HEK293 (cell line): ENCODE measurements around the gene LAMC3.

Source experiments
- WT1 ChIP-seq: fragments of 450-650 bp; formaldehyde crosslinking; IDR thresholded peaks from 2 replicates; pipeline ENCODE4 v1.5.1; 2016; ENCODE audit warnings: missing biosample characterization, missing genetic modification characterization
- ZNF76 ChIP-seq: fragments of 450-650 bp; formaldehyde crosslinking; IDR thresholded peaks from 2 replicates; pipeline ENCODE4; 2016; ENCODE audit warnings: low read depth, missing biosample characterization, missing genetic modification characterization, borderline replicate concordance
- TF ChIP-seq, protein P1 (sequence below): fragments of 450-650 bp; IDR thresholded peaks from 2 replicates; pipeline ENCODE4 v1.5.1; 2018; ENCODE audit warnings: missing biosample characterization, missing genetic modification characterization
- TF ChIP-seq, protein P2 (sequence below): sonication (generic); formaldehyde crosslinking; IDR thresholded peaks from 2 replicates; pipeline ENCODE4 v1.8.1; 2022; ENCODE audit warnings: mild to moderate bottlenecking, moderate library complexity, missing genetic modification reagents
- TF ChIP-seq, protein P3 (sequence below): fragments of 450-650 bp; formaldehyde crosslinking; IDR thresholded peaks from 2 replicates; pipeline ENCODE4 v1.5.1; 2016; ENCODE audit warnings: missing biosample characterization, missing genetic modification characterization

DNA sequence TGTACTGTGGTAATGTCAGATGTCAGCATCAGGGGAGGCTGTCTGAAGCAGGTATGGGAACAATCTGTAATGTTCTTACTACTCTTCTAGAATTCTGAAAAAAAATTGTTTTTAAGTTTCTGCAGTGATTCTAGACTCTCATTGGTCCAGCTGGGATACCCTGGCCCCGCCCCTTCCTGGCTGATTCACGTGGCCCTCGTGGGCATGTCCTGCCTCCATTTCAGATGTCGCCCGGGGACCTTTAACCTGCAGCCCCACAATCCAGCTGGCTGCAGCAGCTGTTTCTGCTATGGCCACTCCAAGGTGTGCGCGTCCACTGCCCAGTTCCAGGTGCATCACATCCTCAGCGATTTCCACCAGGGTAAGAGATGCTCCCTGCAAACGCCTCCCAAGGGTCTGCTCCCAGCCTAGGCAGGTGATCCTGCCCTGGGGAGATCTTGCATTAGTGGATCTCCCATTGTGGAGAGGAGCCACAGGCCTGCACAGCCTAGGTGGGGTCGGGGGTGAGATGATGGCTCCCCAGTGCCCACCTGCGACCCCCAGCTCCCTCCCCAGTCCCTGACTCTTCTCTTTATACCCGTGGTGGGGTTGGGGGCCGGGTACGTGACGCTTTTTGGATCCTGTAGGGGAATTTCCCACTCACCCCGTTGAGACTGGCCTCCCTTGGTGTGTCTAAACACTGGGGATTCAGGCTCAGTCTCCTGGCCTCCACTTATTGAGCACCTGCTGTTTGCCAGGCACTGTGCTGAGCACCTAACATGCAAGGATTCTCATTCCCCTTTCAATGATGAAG lies 36.5 kb downstream of the LAMC3 start:
- TF ChIP-seq ZNF76 (no peak), WT1 (no peak)
- TF ChIP-seq, protein P1, sequence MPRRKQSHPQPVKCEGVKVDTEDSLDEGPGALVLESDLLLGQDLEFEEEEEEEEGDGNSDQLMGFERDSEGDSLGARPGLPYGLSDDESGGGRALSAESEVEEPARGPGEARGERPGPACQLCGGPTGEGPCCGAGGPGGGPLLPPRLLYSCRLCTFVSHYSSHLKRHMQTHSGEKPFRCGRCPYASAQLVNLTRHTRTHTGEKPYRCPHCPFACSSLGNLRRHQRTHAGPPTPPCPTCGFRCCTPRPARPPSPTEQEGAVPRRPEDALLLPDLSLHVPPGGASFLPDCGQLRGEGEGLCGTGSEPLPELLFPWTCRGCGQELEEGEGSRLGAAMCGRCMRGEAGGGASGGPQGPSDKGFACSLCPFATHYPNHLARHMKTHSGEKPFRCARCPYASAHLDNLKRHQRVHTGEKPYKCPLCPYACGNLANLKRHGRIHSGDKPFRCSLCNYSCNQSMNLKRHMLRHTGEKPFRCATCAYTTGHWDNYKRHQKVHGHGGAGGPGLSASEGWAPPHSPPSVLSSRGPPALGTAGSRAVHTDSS: no peak
- TF ChIP-seq, protein P2, sequence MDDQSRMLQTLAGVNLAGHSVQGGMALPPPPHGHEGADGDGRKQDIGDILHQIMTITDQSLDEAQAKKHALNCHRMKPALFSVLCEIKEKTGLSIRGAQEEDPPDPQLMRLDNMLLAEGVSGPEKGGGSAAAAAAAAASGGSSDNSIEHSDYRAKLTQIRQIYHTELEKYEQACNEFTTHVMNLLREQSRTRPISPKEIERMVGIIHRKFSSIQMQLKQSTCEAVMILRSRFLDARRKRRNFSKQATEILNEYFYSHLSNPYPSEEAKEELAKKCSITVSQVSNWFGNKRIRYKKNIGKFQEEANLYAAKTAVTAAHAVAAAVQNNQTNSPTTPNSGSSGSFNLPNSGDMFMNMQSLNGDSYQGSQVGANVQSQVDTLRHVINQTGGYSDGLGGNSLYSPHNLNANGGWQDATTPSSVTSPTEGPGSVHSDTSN (CRISPR knock-in tag): no peak
- TF ChIP-seq, protein P3, sequence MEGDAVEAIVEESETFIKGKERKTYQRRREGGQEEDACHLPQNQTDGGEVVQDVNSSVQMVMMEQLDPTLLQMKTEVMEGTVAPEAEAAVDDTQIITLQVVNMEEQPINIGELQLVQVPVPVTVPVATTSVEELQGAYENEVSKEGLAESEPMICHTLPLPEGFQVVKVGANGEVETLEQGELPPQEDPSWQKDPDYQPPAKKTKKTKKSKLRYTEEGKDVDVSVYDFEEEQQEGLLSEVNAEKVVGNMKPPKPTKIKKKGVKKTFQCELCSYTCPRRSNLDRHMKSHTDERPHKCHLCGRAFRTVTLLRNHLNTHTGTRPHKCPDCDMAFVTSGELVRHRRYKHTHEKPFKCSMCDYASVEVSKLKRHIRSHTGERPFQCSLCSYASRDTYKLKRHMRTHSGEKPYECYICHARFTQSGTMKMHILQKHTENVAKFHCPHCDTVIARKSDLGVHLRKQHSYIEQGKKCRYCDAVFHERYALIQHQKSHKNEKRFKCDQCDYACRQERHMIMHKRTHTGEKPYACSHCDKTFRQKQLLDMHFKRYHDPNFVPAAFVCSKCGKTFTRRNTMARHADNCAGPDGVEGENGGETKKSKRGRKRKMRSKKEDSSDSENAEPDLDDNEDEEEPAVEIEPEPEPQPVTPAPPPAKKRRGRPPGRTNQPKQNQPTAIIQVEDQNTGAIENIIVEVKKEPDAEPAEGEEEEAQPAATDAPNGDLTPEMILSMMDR (tag by site-specific recombination): no peak
